GM21528 (cell line): ENCODE data around the gene SH3RF2.
"Not testable (repeated sequence)": the region's sequence is repeated elsewhere in the genome, so short reads cannot be mapped to it uniquely, and the experiment has no call there.

Experiments used
- ATAC-seq: cut with Tn5 transposase; IDR thresholded peaks from one replicate; pipeline ENCODE4 v1.9.1; 2021; ENCODE audit warnings: mild to moderate bottlenecking, moderate library complexity; ENCODE audit not compliant: unreplicated experiment, low FRiP score

SH3RF2 gene

GRCh38 chr5:146003852-146004251, 67.5 kb downstream of the SH3RF2 start:
- no peak for ATAC-seq

- no peak for ATAC-seq
Observed at GRCh38 chr5:146005264-146005663, 68.9 kb downstream of the SH3RF2 start.

- ATAC-seq: no peak
Observed at GRCh38 chr5:146005723-146006122, 69.3 kb downstream of the SH3RF2 start.

- ATAC-seq: no peak
Observed at GRCh38 chr5:146006470-146007190, 70.3 kb downstream of the SH3RF2 start.

- no peak for ATAC-seq
Observed at GRCh38 chr5:146007270-146007669, 70.9 kb downstream of the SH3RF2 start.

GRCh38 chr5:146007989-146008388, 71.6 kb downstream of the SH3RF2 start:
- no peak for ATAC-seq

- no peak for ATAC-seq
Observed at GRCh38 chr5:146009020-146009419, 72.6 kb downstream of the SH3RF2 start.

GRCh38 chr5:146010447-146010846, 74.1 kb downstream of the SH3RF2 start:
- not testable (repeated sequence) for ATAC-seq

- no peak for ATAC-seq
Observed at GRCh38 chr5:146013761-146014160, 77.4 kb downstream of the SH3RF2 start.

- no peak for ATAC-seq
Observed at GRCh38 chr5:146015001-146015400, 78.6 kb downstream of the SH3RF2 start.

GRCh38 chr5:146016764-146017484, 80.5 kb downstream of the SH3RF2 start:
- no peak for ATAC-seq

- no peak for ATAC-seq
Observed at GRCh38 chr5:146018514-146019375, 82.4 kb downstream of the SH3RF2 start.

GRCh38 chr5:146020100-146020499, 83.7 kb downstream of the SH3RF2 start:
- ATAC-seq: no peak

GRCh38 chr5:146024034-146024433, 87.7 kb downstream of the SH3RF2 start:
- ATAC-seq: no peak

GRCh38 chr5:146025114-146025680, 88.8 kb downstream of the SH3RF2 start:
- ATAC-seq: no peak

GRCh38 chr5:146025681-146026080, 89.3 kb downstream of the SH3RF2 start:
- ATAC-seq: no peak

- no peak for ATAC-seq
Observed at GRCh38 chr5:146026307-146027010, 90.1 kb downstream of the SH3RF2 start.

- ATAC-seq: no peak
Observed at GRCh38 chr5:146027751-146028150, 91.4 kb downstream of the SH3RF2 start.

GRCh38 chr5:146032911-146033310, 96.5 kb downstream of the SH3RF2 start:
- no peak for ATAC-seq

GRCh38 chr5:146034127-146034526, 97.7 kb downstream of the SH3RF2 start:
- no peak for ATAC-seq
